DMS153 (cell line): ENCODE results near the gene CPPED1.

Experiments used
- DNase-seq: peaks from one replicate; lab custom pipeline; 2025; lab: John Stamatoyannopoulos, UW

Gene CPPED1

GRCh38 chr16:12681653-12682052 is 122.0 kb downstream of the CPPED1 start:
- no peak for DNase-seq

DNA sequence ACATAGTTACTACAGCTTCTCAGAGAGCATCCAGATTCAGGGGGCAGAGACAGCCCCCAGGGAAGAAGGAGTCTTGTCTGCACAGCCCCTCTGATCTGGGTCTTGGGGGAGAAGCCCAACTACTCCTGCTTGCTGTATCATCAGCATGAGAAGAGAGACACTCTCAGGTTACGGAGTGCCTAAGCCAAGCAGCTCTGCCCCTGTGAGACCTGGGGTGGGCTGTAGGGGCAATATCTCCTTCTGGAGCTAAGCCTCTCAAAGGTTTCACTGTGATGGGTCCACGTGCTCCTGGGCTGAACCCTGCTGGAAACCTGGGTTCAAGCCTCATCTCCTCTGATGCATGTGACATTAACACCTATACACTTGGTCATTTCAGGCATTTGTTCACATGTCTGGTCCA is 123.2 kb downstream of the CPPED1 start:
- no peak for DNase-seq

DNA sequence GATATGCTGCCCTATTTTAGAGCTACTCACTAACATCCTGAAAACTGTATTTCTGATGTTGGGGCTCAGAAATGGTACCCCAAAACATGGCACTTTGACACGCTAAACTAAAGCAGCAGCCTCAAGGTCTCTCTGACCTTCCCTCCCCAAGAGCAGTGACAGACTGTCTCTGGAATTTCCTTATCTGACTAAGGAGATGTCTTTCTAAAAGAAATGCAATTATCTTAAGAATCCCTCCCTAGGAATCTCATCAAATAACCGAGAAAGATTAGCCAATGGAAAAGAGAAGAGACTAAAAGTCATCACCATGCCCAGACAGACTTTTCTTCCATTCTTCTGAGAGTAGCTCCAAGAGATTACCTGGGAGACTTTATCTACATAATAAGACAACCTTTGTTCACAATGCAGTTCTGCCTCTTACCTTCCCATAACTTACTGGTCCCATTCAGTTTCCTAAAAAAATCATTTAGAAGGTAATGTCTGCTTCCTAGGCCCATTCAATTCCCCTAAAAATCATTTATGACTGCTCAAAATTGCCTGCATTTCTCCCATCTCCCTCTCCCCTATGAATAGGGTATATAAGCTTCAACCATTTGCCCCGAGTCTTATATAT is 123.9 kb downstream of the CPPED1 start:
- DNase-seq, result no peak

DNA sequence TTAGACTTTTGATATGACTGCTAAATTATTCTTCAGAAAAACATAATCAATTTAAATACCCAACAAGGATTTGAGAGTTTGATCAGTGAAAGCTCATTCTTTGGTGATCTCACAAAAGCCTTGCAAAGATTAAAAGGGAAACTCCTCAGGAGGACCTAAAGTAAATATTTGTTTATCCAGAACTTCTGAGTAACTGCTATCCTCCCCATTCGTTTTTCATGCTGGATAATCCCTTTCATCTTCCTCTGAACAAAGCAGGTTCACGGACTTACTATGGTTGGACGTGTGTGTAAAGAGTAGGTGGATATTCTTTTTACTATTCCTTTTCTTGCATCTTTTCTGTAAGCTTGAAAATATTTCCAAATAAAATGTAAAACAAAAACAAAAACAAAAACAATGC is 124.7 kb downstream of the CPPED1 start:
- no peak for DNase-seq

DNA sequence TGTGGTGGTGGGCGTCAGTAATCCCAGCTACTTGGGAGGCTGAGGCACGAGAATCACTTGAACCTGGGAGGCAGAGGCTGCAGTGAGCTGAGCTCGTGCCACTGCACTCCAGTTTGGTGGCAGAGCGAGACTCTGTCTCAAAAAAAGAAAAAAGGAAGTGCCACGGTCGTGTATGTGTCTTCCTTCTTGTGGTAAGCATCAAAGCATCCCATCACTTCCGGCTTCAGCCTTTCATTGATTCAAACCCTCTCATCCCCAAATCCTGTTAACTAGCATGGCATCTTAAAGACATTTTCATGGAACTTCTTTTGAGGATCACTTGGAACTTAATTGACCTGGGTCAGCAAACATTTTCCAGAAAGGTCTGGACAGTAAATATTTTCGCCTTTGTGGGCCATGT is 126.2 kb downstream of the CPPED1 start:
- no peak for DNase-seq

DNA sequence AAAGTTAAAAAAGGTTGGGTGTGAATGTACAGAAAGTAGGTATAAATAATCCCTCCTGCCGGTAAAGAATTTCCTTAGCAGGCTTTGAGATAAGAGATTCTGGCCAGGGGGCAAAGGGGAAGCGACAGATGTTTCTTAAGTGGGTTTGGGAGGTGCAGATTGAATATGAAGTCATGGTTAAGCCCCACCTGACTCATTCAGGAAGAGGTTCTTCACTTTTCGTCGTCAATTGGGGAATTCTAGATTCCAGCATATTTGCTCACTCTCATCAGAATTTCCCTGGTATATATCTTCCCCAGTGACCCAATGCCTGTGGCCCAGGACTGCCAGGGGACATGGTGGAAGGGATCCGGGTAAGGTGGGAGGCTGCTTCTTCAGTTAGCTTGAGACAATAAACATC is 127.8 kb downstream of the CPPED1 start:
- no peak for DNase-seq

GRCh38 chr16:12675046-12675445 is 128.6 kb downstream of the CPPED1 start:
- no peak for DNase-seq

DNA sequence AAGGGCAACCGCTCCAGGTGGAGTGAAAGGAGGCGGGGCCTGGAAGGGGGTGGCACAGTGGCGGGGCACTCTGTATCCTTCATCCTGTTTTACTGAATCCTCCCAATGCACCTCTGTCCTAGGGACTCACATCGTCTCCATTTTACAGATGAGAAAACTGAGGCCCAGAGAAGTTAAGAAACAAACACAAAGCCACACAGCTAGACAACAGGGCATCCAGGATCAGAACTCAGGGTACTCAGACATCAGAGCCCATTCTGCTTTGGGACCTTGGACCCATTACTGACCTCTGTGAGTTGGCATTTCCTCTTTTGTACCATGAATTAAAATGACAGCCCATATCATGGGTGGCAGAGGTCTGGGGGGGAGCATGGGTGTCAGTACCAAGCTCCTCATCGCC is 129.2 kb downstream of the CPPED1 start:
- no peak for DNase-seq

- no peak for DNase-seq
These were observed 129.6 kb downstream of the CPPED1 start for GRCh38 chr16:12674071-12674470.

DNA sequence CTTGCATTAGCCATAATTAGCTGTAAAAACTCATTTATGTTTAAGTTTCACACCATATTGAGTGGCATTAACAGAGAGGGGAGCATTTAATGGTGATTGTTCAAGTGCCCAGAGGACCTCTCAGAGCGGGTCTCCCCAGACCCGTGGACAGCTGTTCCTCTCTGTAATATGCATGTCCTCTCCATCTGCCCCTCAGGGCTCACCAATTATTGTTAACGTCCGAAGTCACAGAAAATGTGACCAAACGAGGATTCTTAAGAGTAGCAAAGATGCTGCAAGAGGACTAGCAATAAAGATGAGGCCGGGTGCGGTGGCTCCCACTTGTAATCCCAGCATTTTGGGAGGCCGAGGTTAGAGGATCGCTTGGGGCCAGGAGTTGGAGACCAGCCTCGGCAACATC is 130.2 kb downstream of the CPPED1 start:
- DNase-seq, result no peak

- no peak for DNase-seq
These were observed 130.7 kb downstream of the CPPED1 start for GRCh38 chr16:12672986-12673385.

DNA sequence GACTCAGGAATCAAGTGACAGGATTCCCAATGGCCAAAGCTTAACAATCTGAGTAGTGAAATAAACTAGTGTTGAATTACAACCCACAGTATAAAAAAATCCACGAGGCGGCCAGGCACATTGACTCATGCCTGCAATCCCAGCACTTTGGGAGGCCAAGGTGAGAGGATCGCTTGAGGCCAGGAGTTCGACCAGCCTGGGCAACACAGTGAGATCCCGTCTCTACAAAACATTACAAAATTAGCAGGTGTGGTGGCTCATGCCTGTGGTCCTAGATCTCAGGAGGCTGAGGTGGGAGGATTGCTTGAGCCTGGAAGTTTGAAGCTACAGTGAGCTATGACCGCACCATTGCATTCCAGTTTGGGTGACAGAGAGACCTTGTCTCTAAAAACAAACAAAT is 133.8 kb downstream of the CPPED1 start:
- no peak for DNase-seq

DNA sequence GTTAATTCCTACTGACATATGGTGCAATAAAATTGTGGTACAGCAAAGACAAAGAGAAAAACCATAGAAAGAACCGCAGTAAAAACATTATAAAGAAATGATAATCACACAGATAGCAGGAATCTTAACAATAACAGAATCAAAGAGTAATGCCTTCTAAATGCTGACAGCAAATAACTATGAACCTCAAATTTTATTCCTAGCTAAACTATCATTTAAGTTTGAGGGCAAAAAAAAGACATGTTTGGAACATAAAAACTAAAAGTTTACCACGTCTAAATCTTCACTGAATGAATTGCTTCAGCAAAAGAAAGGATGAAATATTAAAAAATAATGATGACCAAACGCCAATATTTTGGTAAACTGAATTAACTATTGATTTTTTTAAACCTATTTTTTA is 135.8 kb downstream of the CPPED1 start:
- no peak for DNase-seq

DNA sequence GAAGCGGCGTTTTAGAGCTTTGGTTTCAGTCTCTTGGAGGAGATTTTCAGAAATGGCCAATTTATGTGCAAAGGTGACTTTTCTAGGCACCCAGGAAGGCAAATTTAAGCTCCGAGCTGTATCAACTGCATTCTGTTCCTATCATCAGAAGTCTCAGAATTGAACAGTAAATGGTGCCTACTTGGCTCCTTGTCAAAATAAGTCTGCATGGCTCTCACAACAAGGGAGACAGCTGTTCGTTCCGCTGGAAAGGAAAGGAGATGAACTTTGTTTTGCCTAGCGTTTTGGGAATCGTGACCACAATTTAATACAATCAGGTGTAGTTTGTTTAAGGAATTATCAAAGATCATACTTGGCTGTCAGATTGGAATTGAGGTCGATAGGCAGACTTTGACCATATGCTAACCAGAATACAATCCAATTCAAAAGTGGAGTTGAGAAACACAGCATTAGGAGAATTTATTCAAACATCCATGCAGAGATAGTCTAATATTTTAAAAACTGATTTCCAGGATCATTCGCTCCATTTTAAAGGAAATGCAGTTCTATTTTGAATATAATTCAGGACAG is 139.4 kb downstream of the CPPED1 start:
- DNase-seq, result no peak

DNA sequence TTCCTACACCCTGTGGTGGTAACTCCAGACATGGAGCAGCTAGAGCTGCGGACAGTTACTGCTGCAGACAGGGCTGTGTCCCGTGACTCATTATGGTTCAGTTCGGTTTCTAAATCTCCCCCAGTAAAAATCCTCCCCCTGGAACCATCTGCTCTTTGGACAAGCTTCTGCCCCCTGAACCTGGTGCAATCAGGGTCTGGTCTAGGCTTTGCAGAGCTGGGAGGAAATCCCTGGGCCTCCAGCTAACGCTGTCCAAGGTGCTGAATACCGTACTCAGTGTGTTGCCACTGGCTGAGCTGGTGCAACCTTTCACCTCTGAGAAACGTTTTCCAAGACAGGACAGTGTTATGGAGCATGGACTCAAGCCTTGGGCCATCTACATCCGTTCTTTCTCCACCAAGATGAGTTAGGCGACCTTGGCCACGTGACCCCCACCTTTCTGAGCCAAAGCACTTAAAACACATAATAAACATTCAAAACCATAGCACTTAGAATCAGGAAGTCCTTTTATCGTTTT is 142.0 kb downstream of the CPPED1 start:
- DNase-seq, result no peak

GRCh38 chr16:12659871-12660270 is 143.8 kb downstream of the CPPED1 start:
- no peak for DNase-seq

DNA sequence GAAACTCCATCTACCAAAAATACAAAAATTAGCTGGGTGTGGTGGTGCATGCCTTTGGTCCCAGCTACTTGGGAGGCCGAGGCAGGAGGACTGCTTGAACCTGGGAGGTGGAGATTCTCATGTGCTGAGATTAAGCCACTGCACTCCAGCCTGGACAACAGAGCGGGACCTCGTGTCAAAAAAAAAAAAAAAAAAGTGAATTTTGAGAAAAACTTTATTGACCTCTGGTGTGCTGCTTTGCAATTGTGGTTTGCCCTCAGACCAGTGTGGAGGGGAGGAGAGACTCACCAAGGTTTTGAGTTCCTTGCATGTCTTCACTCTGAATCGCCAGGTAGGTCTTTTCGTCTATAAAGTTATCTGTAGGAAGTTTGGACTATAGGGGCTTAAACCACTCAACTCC is 145.2 kb downstream of the CPPED1 start:
- no peak for DNase-seq

GRCh38 chr16:12655537-12655936 is 148.2 kb downstream of the CPPED1 start:
- no peak for DNase-seq

GRCh38 chr16:12653820-12654392 is 149.8 kb downstream of the CPPED1 start:
- no peak for DNase-seq

DNA sequence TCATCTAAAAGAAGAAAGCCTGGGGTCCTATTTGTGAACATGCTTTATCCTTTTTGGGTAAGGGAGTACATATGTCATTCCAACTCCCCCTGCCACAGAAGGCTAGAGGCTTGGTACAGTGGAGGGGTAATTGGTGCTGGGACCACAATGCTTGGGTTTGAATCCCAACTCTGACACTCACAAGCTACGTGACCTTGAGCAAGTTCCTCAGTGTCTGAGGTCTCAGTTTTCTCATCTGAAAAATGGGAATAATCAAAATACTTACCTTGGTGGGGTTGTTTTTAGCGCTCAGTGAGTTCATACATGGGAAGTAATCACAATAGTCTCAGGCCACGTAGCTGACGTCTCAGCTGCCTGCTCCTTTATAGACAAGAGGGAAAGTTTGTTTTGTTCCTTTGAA is 150.8 kb downstream of the CPPED1 start:
- DNase-seq, result no peak

DNA sequence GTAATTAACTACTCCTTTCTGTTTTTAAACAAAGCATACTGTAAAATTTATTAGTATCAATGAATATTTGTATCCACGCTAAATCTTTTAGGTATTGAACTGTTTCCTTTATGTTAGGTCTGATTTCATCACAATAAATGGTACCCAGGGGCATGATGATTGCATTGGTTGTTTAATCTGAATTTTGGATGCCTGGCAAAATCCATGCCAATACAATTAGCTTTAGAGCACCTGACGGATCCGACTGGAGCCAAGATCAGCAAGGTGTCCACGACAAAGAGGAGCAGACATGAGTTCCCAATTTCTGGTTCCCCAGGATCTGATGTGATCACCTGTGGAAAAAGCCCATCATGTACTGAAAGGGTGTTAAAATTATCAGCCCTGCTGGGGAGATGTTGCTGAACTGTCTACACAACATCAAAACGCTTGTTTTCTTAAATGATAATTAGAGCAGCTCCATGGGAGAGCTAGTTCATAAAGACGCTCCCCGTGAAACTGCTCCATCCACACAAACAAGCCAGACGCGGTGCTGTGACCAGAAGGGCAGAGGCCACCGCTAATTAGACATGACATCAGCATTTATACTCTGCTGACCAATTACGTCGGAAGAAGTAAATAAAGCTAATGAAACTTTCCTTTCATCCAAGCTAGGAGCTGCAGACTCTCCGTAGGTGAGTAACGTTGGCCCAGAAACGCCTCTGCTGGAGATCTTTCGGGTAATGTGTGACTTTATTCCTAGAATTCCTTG is 151.7 kb downstream of the CPPED1 start:
- no peak for DNase-seq

GRCh38 chr16:12649356-12649755 is 154.3 kb downstream of the CPPED1 start:
- no peak for DNase-seq
